OCI-LY7 (cell line): Measurements from ENCODE around the gene HS6ST3. TPM values are rescaled to one million over a fixed set of nuclear protein-coding genes. Genes with fewer than 3 reads are reported as not detected.

ENCODE experiments used
- BruUV-seq: library from RNA; stranded (reverse); fragments of 400-500 nt; replicated peaks from 2 replicates; lab custom pipeline; 2021; lab: Mats Ljungman, UMichigan
- CTCF ChIA-PET: fragments of 300-600 bp; sonication (Branson Sonifier 250); formaldehyde crosslinking; loops from one replicate; lab custom pipeline; 2022; ENCODE audit warnings: antibody characterized with exemption; ENCODE audit not compliant: unreplicated experiment; lab: Charles Lee
- POLR2A ChIA-PET: fragments of 300-600 bp; sonication (Branson Sonifier 250); formaldehyde crosslinking; loops from one replicate; lab custom pipeline; 2022; ENCODE audit warnings: antibody characterized with exemption; lab: Charles Lee
- DNase-seq: peaks from one replicate; pipeline ENCODE4 v3.0.0-alpha.2; 2015; ENCODE audit warnings: low spot score
- H2AFZ ChIP-seq: fragments of 200-600 bp; sonication (generic), shearing (Covaris generic); 2 replicates; pipeline ENCODE4 v1.6.1; 2014; ENCODE audit warnings: mild to moderate bottlenecking, antibody characterized with exemption, low read length, moderate library complexity
- H3K27ac ChIP-seq: fragments of 200-600 bp; sonication (generic); 2 replicates; pipeline ENCODE4 v1.5.1; 2014; ENCODE audit warnings: mixed run types, low read depth, mild to moderate bottlenecking, moderate library complexity, low read length, inconsistent platforms; ENCODE audit not compliant: poor library complexity, severe bottlenecking
- H3K36me3 ChIP-seq: fragments of 200-600 bp; sonication (generic); 2 replicates; pipeline ENCODE4 v1.6.1; 2014; ENCODE audit warnings: mild to moderate bottlenecking, antibody characterized with exemption, low read length, moderate library complexity, mixed read lengths; ENCODE audit not compliant: insufficient read depth
- H3K4me1 ChIP-seq: fragments of 200-600 bp; sonication (generic); 2 replicates; pipeline ENCODE4 v1.5.1; 2014; ENCODE audit warnings: mild to moderate bottlenecking, low read length; ENCODE audit not compliant: insufficient read depth, poor library complexity, severe bottlenecking
- H3K4me2 ChIP-seq: fragments of 200-600 bp; sonication (generic); 2 replicates; pipeline ENCODE4 v1.6.1; 2014; ENCODE audit warnings: mild to moderate bottlenecking, low read length
- H3K4me3 ChIP-seq: fragments of 200-600 bp; sonication (generic); 2 replicates; pipeline ENCODE4 v1.5.1; 2014; ENCODE audit warnings: mild to moderate bottlenecking, low read depth, low read length; ENCODE audit not compliant: poor library complexity, severe bottlenecking
- H3K79me2 ChIP-seq: fragments of 200-600 bp; sonication (generic); 2 replicates; pipeline ENCODE4 v1.6.1; 2016; ENCODE audit warnings: low read depth, mild to moderate bottlenecking, low read length, moderate library complexity, mixed read lengths; ENCODE audit not compliant: insufficient read depth
- H3K9me2 ChIP-seq: fragments of 200-600 bp; sonication (generic); 2 replicates; pipeline ENCODE4 v1.6.1; 2016; ENCODE audit warnings: mild to moderate bottlenecking, low read length, mixed read lengths; ENCODE audit not compliant: insufficient read depth
- H3K9me3 ChIP-seq: fragments of 200-600 bp; sonication (generic); 2 replicates; pipeline ENCODE4 v1.6.1; 2014; ENCODE audit warnings: mild to moderate bottlenecking, mixed run types, low read length, mixed read lengths
- H4K20me1 ChIP-seq: fragments of 200-600 bp; sonication (generic); 2 replicates; pipeline ENCODE4 v1.6.1; 2014; ENCODE audit warnings: mild to moderate bottlenecking, antibody characterized with exemption, low read length, moderate library complexity, mixed read lengths; ENCODE audit not compliant: insufficient read depth
- EZH2phosphoT487 ChIP-seq: fragments of 200-600 bp; sonication (generic); IDR thresholded peaks from 2 replicates; pipeline ENCODE4 v1.6.1; 2018; ENCODE audit warnings: low read depth, borderline replicate concordance, mild to moderate bottlenecking, mixed run types, antibody characterized with exemption, low read length, moderate library complexity, mixed read lengths
- intact Hi-C: fragments of 100-400 bp; cut with micrococcal nuclease; formaldehyde crosslinking; loops from one replicate; pipeline ENCODE4 v1.10.0; 2022; ENCODE audit not compliant: unreplicated experiment
- total RNA-seq, 2 experiments: library from RNA; depleted of rRNA in 1 of 2; stranded (reverse); fragments of >200 nt in 1 of 2; shearing (Covaris generic) in 1 of 2; gene quantifications; 2 replicates each; pipeline ENCODE4 v1.2.3, GENCODE V29; 2014 to 2022
- TF ChIP-seq, protein P1 (sequence below): fragments of 200-600 bp; sonication (generic); conservative IDR thresholded peaks from 2 replicates; pipeline ENCODE4 v1.5.1; 2014; ENCODE audit warnings: mild to moderate bottlenecking, antibody characterized with exemption, low read length, moderate library complexity, mixed read lengths

Gene HS6ST3
- total RNA-seq, 2 experiments from 2014 or later = not detected

GRCh38 chr13:96492766-96493165 is 402.9 kb downstream of the HS6ST3 start:
- H3K4me3 ChIP-seq = no peak overlapping the region
- no peaks in the 10 kb centered on the region for H3K9me3 ChIP-seq
- ChIA-PET POLR2A (interaction anchor here (0.8 kb wide), 1 partner anchor 64 kb away, joined by 3 read pairs; no protein-coding TSS in a partner anchor), CTCF (no interaction called here)
- no peaks in the 10 kb centered on the region for H4K20me1 ChIP-seq
- H3K79me2 ChIP-seq = no peaks in the 10 kb centered on the region
- no peaks in the 10 kb centered on the region for H3K4me1 ChIP-seq
- DNase-seq = no peak
- no peak for TF ChIP-seq EZH2phosphoT487
- TF ChIP-seq, protein P1, sequence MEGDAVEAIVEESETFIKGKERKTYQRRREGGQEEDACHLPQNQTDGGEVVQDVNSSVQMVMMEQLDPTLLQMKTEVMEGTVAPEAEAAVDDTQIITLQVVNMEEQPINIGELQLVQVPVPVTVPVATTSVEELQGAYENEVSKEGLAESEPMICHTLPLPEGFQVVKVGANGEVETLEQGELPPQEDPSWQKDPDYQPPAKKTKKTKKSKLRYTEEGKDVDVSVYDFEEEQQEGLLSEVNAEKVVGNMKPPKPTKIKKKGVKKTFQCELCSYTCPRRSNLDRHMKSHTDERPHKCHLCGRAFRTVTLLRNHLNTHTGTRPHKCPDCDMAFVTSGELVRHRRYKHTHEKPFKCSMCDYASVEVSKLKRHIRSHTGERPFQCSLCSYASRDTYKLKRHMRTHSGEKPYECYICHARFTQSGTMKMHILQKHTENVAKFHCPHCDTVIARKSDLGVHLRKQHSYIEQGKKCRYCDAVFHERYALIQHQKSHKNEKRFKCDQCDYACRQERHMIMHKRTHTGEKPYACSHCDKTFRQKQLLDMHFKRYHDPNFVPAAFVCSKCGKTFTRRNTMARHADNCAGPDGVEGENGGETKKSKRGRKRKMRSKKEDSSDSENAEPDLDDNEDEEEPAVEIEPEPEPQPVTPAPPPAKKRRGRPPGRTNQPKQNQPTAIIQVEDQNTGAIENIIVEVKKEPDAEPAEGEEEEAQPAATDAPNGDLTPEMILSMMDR = no peak
- no peaks in the 10 kb centered on the region for H3K9me2 ChIP-seq
- H3K36me3 ChIP-seq = no peaks in the 10 kb centered on the region
- H3K4me2 ChIP-seq = no peak overlapping the region
- intact Hi-C loops = no loop called here
- no peak overlapping the region for H3K27ac ChIP-seq
- H2AFZ ChIP-seq = no peak overlapping the region
- BruUV-seq = no TSS peak

DNA sequence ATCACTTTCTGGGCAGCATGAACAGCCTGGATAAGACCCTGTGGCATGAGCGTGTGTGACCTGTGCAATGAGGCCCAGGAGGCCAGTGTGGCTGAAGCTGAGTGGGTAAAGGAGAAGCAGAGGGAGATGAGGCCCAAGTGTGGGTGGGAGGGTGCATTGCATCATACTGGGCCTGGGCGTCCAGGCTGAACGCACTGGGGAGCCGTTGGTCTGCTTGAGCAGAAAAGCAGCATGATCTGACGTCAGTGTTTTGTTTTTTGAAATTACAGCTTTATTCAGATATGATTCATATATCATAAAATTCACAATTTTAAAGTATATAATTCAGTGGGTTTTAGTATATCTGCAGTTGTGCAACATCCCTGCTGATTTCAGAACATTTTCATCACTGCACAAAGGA is 409.7 kb downstream of the HS6ST3 start:
- TF ChIP-seq EZH2phosphoT487 = no peak
- TF ChIP-seq, protein P1 = no peak
- POLR2A ChIA-PET = no interaction called here
- no peak for DNase-seq
- Histone ChIP-seq H2AFZ (no peak overlapping the region), H3K79me2 (no peaks in the 10 kb centered on the region), H3K9me2 (no peaks in the 10 kb centered on the region), H3K4me3 (no peak overlapping the region), H4K20me1 (no peaks in the 10 kb centered on the region), H3K36me3 (no peaks in the 10 kb centered on the region), H3K27ac (no peak overlapping the region), H3K4me2 (no peak overlapping the region), H3K9me3 (no peaks in the 10 kb centered on the region), H3K4me1 (no peaks in the 10 kb centered on the region)
- BruUV-seq = no TSS peak
- intact Hi-C loops = no loop called here
- CTCF ChIA-PET = no interaction called here

DNA sequence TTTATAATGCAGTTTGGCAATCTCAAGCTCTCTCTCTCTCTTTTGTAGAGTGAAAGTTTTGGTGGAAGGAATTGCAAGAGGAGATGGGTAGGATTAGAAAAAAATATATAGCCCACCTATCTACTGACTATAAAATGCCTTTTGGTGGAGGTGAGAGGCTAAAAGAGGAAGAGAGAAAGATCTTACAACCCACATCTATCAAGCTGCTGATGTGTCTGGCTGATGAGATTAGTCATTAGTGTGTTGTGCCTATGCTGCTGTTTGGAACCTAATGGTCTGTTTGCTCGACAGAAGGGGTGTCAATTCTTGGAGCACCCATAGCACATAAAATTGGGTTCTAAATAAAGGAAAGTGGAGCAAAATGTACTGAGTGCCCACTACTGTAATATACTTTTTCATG is 411.0 kb downstream of the HS6ST3 start:
- no peak for TF ChIP-seq EZH2phosphoT487
- TF ChIP-seq, protein P1 = no peak
- Histone ChIP-seq H3K36me3 (no peaks in the 10 kb centered on the region), H3K27ac (no peak overlapping the region), H2AFZ (no peak overlapping the region), H3K79me2 (no peaks in the 10 kb centered on the region), H3K9me2 (no peaks in the 10 kb centered on the region), H3K4me3 (no peak overlapping the region), H3K4me1 (no peaks in the 10 kb centered on the region), H4K20me1 (no peaks in the 10 kb centered on the region), H3K4me2 (no peak overlapping the region), H3K9me3 (no peaks in the 10 kb centered on the region)
- intact Hi-C loops = no loop called here
- BruUV-seq = no TSS peak
- no peak for DNase-seq
- ChIA-PET CTCF (no interaction called here), POLR2A (no interaction called here)
